VCaP (cell line): ENCODE data around the gene KNSTRN.

ENCODE experiments used
- H3K27ac ChIP-seq: fragments of 450-650 bp; 2 replicates; pipeline ENCODE4 v1.5.1; 2017
- CTCF ChIP-seq: fragments of 450-650 bp; conservative IDR thresholded peaks from 2 replicates; pipeline ENCODE4 v1.5.1; 2017; ENCODE audit warnings: mild to moderate bottlenecking, moderate library complexity

KNSTRN gene

GRCh38 chr15:40367686-40368611, 14.6 kb upstream of the KNSTRN start:
- H3K27ac ChIP-seq = peak overlapping the region; percentile 52
- peak; percentile 62 for TF ChIP-seq CTCF

DNA sequence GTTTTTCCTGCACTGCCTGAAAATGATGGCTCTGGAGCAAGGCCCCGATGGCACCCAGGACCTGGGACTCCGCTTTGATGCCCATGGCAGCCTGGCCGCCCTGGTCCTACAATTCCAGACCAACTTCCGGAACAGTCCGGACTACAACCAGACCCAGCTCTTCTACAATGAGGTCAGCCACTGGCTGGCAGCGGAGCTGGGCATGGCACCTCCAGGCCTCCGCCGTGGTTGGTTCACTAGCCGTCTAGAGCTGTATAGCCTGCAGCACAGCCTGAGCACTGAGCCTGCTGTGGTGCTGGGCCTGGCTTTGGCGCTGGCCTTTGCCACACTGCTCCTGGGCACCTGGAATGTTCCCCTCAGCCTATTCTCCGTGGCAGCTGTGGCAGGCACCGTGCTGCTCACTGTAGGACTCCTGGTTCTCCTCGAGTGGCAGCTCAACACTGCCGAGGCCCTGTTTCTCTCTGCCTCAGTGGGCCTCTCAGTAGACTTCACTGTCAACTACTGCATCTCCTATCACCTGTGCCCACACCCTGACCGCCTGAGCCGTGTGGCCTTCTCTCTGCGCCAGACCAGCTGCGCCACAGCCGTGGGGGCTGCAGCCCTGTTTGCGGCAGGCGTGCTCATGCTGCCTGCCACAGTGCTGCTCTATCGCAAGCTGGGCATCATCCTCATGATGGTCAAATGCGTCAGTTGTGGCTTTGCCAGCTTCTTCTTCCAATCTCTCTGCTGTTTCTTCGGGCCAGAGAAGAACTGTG, 13.6 kb upstream of the KNSTRN start:
- TF ChIP-seq CTCF = no peak
- no peak overlapping the region for H3K27ac ChIP-seq

DNA sequence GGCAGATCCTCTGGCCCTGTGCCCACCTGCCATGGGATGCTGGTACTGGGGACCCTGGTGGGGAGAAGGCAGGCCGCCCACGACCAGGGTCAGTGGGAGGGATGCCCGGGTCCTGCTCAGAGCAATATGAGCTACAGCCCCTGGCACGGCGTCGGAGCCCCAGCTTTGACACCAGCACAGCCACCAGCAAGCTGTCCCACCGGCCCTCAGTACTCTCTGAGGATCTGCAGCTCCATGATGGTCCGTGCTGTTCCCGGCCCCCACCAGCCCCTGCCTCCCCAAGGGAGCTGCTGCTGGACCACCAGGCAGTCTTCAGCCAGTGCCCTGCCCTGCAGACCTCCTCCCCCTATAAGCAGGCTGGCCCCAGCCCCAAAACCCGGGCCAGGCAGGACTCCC, 13.0 kb upstream of the KNSTRN start:
- no peak overlapping the region for H3K27ac ChIP-seq
- no peak for TF ChIP-seq CTCF

- no peak overlapping the region for H3K27ac ChIP-seq
- TF ChIP-seq CTCF = no peak
Measured at GRCh38 chr15:40369971-40370370, 12.6 kb upstream of the KNSTRN start.

GRCh38 chr15:40372981-40373380, 9.5 kb upstream of the KNSTRN start:
- no peak overlapping the region for H3K27ac ChIP-seq
- no peak for TF ChIP-seq CTCF

- no peak for TF ChIP-seq CTCF
- no peak overlapping the region for H3K27ac ChIP-seq
Measured at GRCh38 chr15:40377606-40378005, 4.9 kb upstream of the KNSTRN start.

GRCh38 chr15:40379374-40379773, 3.1 kb upstream of the KNSTRN start:
- TF ChIP-seq CTCF = no peak
- H3K27ac ChIP-seq = no peak overlapping the region
